Activated CD8-positive, alpha-beta memory T cell treated with anti-CD3 and anti-CD28 coated beads for 1 hour (primary cell): ENCODE measurements around the gene FOXK1.
"Not testable (repeated sequence)": the region's sequence is repeated elsewhere in the genome, so short reads cannot be mapped to it uniquely, and the experiment has no call there.

Experiments used
- DNase-seq, 2 donors: peaks; one replicate each; pipeline ENCODE4 v3.0.0-alpha.2; 2020; ENCODE audit warnings: low read depth in 1 of 2; ENCODE audit errors: extremely low read depth in 1 of 2

The FOXK1 gene

GRCh38 chr7:4665661-4666060 lies 16.4 kb upstream of the FOXK1 start:
- no peak for DNase-seq

GRCh38 chr7:4667776-4668509 lies 14.2 kb upstream of the FOXK1 start:
- DNase-seq = no peak

- DNase-seq = no peak
Observed at GRCh38 chr7:4668510-4668847, 13.6 kb upstream of the FOXK1 start.

- no peak for DNase-seq
Observed at GRCh38 chr7:4670791-4671190, 11.3 kb upstream of the FOXK1 start.

GRCh38 chr7:4675771-4676367 lies 6.2 kb upstream of the FOXK1 start:
- DNase-seq = no peak

- DNase-seq = not testable (repeated sequence)
Observed at GRCh38 chr7:4677518-4677917, 4.6 kb upstream of the FOXK1 start.

GRCh38 chr7:4681218-4681851 lies 760 bp upstream of the FOXK1 start:
- no peak for DNase-seq

GRCh38 chr7:4682621-4683042 lies 537 bp downstream of the FOXK1 start:
- peak in 1 of 2 donors; percentile 11 for DNase-seq

GRCh38 chr7:4683043-4683883 lies 1.2 kb downstream of the FOXK1 start:
- DNase-seq = peak in 1 of 2 donors; percentile 15

- no peak for DNase-seq
Observed at GRCh38 chr7:4683884-4684565, 1.9 kb downstream of the FOXK1 start.

GRCh38 chr7:4684846-4685245 lies 2.8 kb downstream of the FOXK1 start:
- DNase-seq = no peak

GRCh38 chr7:4685676-4686075 lies 3.6 kb downstream of the FOXK1 start:
- not testable (repeated sequence) for DNase-seq

GRCh38 chr7:4687956-4688355 lies 5.9 kb downstream of the FOXK1 start:
- DNase-seq = no peak

GRCh38 chr7:4689151-4689550 lies 7.1 kb downstream of the FOXK1 start:
- no peak for DNase-seq

- DNase-seq = no peak
Observed at GRCh38 chr7:4689668-4690067, 7.6 kb downstream of the FOXK1 start.

- DNase-seq = no peak
Observed at GRCh38 chr7:4690953-4691856, 9.1 kb downstream of the FOXK1 start.

- DNase-seq = no peak
Observed at GRCh38 chr7:4692055-4692454, 10.0 kb downstream of the FOXK1 start.

- DNase-seq = not testable (repeated sequence)
Observed at GRCh38 chr7:4692622-4693021, 10.5 kb downstream of the FOXK1 start.

- DNase-seq = no peak
Observed at GRCh38 chr7:4693152-4693551, 11.1 kb downstream of the FOXK1 start.

GRCh38 chr7:4693749-4694148 lies 11.7 kb downstream of the FOXK1 start:
- DNase-seq = no peak
